Measurements from ENCODE around the gene EIF4EBP3. TPM values are rescaled to one million over a fixed set of nuclear protein-coding genes. Genes with fewer than 3 reads are reported as not detected.

The EIF4EBP3 gene
- total and polyA plus RNA-seq, 2 of the 4 experiments (the other 2 are of a cell fraction), result 0.36 to 2.1 TPM

DNA sequence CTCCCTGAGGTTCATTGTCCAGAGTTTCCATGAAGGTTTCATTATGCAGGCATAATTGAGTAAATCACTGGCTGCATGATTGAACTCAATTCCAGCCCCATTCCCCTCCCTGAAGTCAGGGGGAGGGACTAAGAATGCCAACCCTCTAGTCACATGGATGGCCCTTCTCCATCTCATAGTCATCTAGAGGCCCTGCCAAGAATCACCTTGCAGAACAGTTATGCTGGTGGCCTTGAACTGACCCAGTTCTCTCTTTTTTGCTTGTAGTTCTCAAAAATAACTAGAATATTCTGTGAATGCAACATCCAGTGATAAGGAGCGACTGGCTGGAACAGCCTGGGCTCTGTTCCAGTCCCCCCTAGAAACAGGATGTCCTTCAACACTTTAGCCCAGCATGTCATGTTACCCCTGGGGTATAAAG, 48.9 kb downstream of the EIF4EBP3 start:
- H3K4me3 ChIP-seq (ENCODE audit: insufficient read depth, low read depth, low read length), result no peak overlapping the region
- peaks cover 2% of the 10 kb centered on the region for H3K27me3 ChIP-seq (ENCODE audit: control insufficient read depth, insufficient read depth, low read length)
- H2BK15ac ChIP-seq (ENCODE audit: low read depth, low read length), result no peak overlapping the region
- no peak overlapping the region for H2BK20ac ChIP-seq (ENCODE audit: low read depth, low read length)
- DNase-seq (no peak), ATAC-seq (ENCODE audit: low read depth) (no peak)
- no peak overlapping the region for H3K9ac ChIP-seq (ENCODE audit: low read depth, low read length)
- no peak overlapping the region for H2AK5ac ChIP-seq (ENCODE audit: low read depth, low read length)
- no peak overlapping the region for H4K8ac ChIP-seq (ENCODE audit: low read depth in 2 of 2, low read length in 2 of 2)
- WGBS, 2 experiments (ENCODE audit: extremely low coverage in 2 of 2, insufficient read length in 1 of 2), result no CpG with 5 or more reads among the region's 1 CpG
- ChIA-PET POLR2A (ENCODE audit: unreplicated experiment) (no interaction called here), CTCF (no interaction called here)
- H3K9me1 ChIP-seq (ENCODE audit: insufficient read depth, low read length), result no peaks in the 10 kb centered on the region
- no peak overlapping the region for H3K27ac ChIP-seq (ENCODE audit: insufficient read depth, low read length)
- in situ Hi-C loops (cut with MboI; ENCODE audit: low sequenced_read_pairs), result no loop called here
- no peak overlapping the region for H4K91ac ChIP-seq (ENCODE audit: insufficient read depth, low read depth, low read length)
- H4K20me1 ChIP-seq (ENCODE audit: insufficient read depth, low read length), result no peaks in the 10 kb centered on the region
- H3K79me1 ChIP-seq (ENCODE audit: low read depth in 1 of 2, low read length in 2 of 2), result no peaks in the 10 kb centered on the region
- no peak overlapping the region for H3K14ac ChIP-seq (replicated peaks; ENCODE audit: low read depth, low read length)
- no peaks in the 10 kb centered on the region for H3K36me3 ChIP-seq (ENCODE audit: control insufficient read depth, insufficient read depth, low read length)
- dilution Hi-C loops (cut with HindIII; ENCODE audit: low sequenced_read_pairs, unreplicated experiment), result no loop called here
- H2BK5ac ChIP-seq (ENCODE audit: low read depth, low read length, poor library complexity, severe bottlenecking), result no peak overlapping the region
- no peak overlapping the region for H2BK120ac ChIP-seq (ENCODE audit: low read depth, low read length)
- no peak overlapping the region for H4K5ac ChIP-seq (ENCODE audit: low read depth, low read length)
- no TSS peak for BruUV-seq (replicated peaks)
- no peak overlapping the region for H2AFZ ChIP-seq (replicated peaks; ENCODE audit: low read length, poor library complexity)
- intact Hi-C loops (cut with micrococcal nuclease), result no loop called here
- H3K23ac ChIP-seq (ENCODE audit: low read depth, low read length), result no peak overlapping the region
- H3K56ac ChIP-seq (ENCODE audit: extremely low read depth, insufficient read depth, low read length), result no peak overlapping the region
- H3K4me2 ChIP-seq (ENCODE audit: low read depth, low read length), result no peak overlapping the region
- no peak overlapping the region for H3K18ac ChIP-seq (ENCODE audit: low read depth, low read length)
- H3K9me3 ChIP-seq (ENCODE audit: control insufficient read depth, insufficient read depth, low read length), result no peaks in the 10 kb centered on the region
- no peak overlapping the region for H2AK9ac ChIP-seq (replicated peaks; ENCODE audit: low read depth, low read length, poor library complexity)
- no peak overlapping the region for H3K4ac ChIP-seq (ENCODE audit: low read depth, low read length)
- no peak for TF ChIP-seq MAFK (IDR thresholded peaks at IDR 0.05; ENCODE audit: low read depth, low read length)
- no peak for TF ChIP-seq MXI1 (IDR thresholded peaks at IDR 0.05; ENCODE audit: borderline replicate concordance, low read depth, low read length)
- TF ChIP-seq RFX5 (IDR thresholded peaks at IDR 0.05; ENCODE audit: low read depth, low read length), result no peak
- TF ChIP-seq, protein P1, sequence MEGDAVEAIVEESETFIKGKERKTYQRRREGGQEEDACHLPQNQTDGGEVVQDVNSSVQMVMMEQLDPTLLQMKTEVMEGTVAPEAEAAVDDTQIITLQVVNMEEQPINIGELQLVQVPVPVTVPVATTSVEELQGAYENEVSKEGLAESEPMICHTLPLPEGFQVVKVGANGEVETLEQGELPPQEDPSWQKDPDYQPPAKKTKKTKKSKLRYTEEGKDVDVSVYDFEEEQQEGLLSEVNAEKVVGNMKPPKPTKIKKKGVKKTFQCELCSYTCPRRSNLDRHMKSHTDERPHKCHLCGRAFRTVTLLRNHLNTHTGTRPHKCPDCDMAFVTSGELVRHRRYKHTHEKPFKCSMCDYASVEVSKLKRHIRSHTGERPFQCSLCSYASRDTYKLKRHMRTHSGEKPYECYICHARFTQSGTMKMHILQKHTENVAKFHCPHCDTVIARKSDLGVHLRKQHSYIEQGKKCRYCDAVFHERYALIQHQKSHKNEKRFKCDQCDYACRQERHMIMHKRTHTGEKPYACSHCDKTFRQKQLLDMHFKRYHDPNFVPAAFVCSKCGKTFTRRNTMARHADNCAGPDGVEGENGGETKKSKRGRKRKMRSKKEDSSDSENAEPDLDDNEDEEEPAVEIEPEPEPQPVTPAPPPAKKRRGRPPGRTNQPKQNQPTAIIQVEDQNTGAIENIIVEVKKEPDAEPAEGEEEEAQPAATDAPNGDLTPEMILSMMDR (conservative IDR thresholded peaks at IDR 0.05; ENCODE audit: low read depth, low read length), result no peak
- TF ChIP-seq RAD21 (IDR thresholded peaks at IDR 0.05; ENCODE audit: low read length), result no peak
- no peak for TF ChIP-seq CHD1 (IDR thresholded peaks at IDR 0.05; ENCODE audit: low read depth, low read length)
- no peak for TF ChIP-seq POLR2A (IDR thresholded peaks at IDR 0.05; ENCODE audit: low read depth, low read length)
- no peak for TF ChIP-seq RCOR1 (IDR thresholded peaks at IDR 0.05; ENCODE audit: insufficient replicate concordance, low read length)
- TF ChIP-seq CEBPB (IDR thresholded peaks at IDR 0.05; ENCODE audit: low read depth, low read length), result no peak
- TF ChIP-seq NFE2L2 (IDR thresholded peaks at IDR 0.05; ENCODE audit: low read depth, low read length), result no peak
- H3K4me1 ChIP-seq (ENCODE audit: control insufficient read depth, insufficient read depth, low read length), result peaks cover 6% of the 10 kb centered on the region
